BE2C (cell line): ENCODE results near the gene NR2C1.

Experiments
- DNase-seq: peaks from one replicate; pipeline ENCODE4 v3.0.0-alpha.2; 2020
- H3K27me3 ChIP-seq: fragments of 250-450 bp; sonication (Bioruptor Pico); 2 replicates; pipeline ENCODE4 v1.5.1; 2020; ENCODE audit warnings: mild to moderate bottlenecking
- H3K36me3 ChIP-seq: fragments of 250-450 bp; sonication (Bioruptor Pico); 2 replicates; pipeline ENCODE4 v1.5.1; 2020; ENCODE audit warnings: mild to moderate bottlenecking
- H3K4me1 ChIP-seq: fragments of 250-450 bp; sonication (Bioruptor Pico); 2 replicates; pipeline ENCODE4 v1.5.1; 2020
- H3K4me3 ChIP-seq: 2 replicates; pipeline ENCODE4 v1.5.1; 2011; ENCODE audit warnings: low read depth, low read length
- H3K9me3 ChIP-seq: fragments of 250-450 bp; sonication (Bioruptor Pico); 2 replicates; pipeline ENCODE4 v1.5.1; 2020
- CTCF ChIP-seq: IDR thresholded peaks from 2 replicates; pipeline ENCODE4 v1.5.1; 2012; ENCODE audit warnings: mild to moderate bottlenecking, low read depth, low read length

The NR2C1 gene

GRCh38 chr12:94972795-94973194 lies 100.6 kb downstream of the NR2C1 start:
- no peaks in the 10 kb centered on the region; the same call in 1 of the 2 replicates for H3K9me3 ChIP-seq
- peaks cover 15% of the 10 kb centered on the region for H3K36me3 ChIP-seq

GRCh38 chr12:94971923-94972322 lies 101.5 kb downstream of the NR2C1 start:
- Histone ChIP-seq H3K4me1 (no peaks in the 10 kb centered on the region), H3K27me3 (no peaks in the 10 kb centered on the region), H3K4me3 (no peak overlapping the region), H3K36me3 (peaks cover 15% of the 10 kb centered on the region), H3K9me3 (no peaks in the 10 kb centered on the region; the same call in 1 of the 2 replicates)
- DNase-seq: no peak
- no peak for TF ChIP-seq CTCF

More at GRCh38 chr12:94972795-94973194, 100.6 kb downstream of the NR2C1 start:
- TF ChIP-seq CTCF: no peak
- no peak for DNase-seq
- Histone ChIP-seq H3K4me3 (no peak overlapping the region), H3K27me3 (no peaks in the 10 kb centered on the region), H3K4me1 (no peaks in the 10 kb centered on the region)

GRCh38 chr12:94970560-94970959 lies 102.9 kb downstream of the NR2C1 start:
- DNase-seq: no peak
- TF ChIP-seq CTCF: no peak
- H3K27me3 ChIP-seq: no peaks in the 10 kb centered on the region
- no peaks in the 10 kb centered on the region for H3K4me1 ChIP-seq
- peaks cover 15% of the 10 kb centered on the region for H3K36me3 ChIP-seq
- H3K4me3 ChIP-seq: no peak overlapping the region
- H3K9me3 ChIP-seq: no peaks in the 10 kb centered on the region
